Adrenal gland (tissue), 5 donors: ENCODE results near the gene DUSP7.

Experiments
- POLR2A ChIP-seq, 2 donors: fragments of 450-650 bp; IDR thresholded peaks; one replicate each; pipeline ENCODE4 v1.6.1; 2017; ENCODE audit warnings: antibody characterized with exemption in 2 of 2, mild to moderate bottlenecking in 2 of 2, moderate library complexity in 1 of 2
- TF ChIP-seq, protein P1 (sequence below), 6 experiments: fragments of 450-650 bp in 4 of 6; fragments of 200-600 bp in 2 of 6; sonication (generic) in 1 of 6; IDR thresholded peaks; 1 replicate in 5 of 6; 2 replicates in 1 of 6; pipeline versions ENCODE4 v1.5.1 to v1.8.0; 2016 to 2021; ENCODE audit warnings: antibody characterized with exemption in 6 of 6, mild to moderate bottlenecking in 2 of 6, moderate library complexity in 1 of 6
- donor health status: DM: no; HTN: no; CAD: no.

DNA sequence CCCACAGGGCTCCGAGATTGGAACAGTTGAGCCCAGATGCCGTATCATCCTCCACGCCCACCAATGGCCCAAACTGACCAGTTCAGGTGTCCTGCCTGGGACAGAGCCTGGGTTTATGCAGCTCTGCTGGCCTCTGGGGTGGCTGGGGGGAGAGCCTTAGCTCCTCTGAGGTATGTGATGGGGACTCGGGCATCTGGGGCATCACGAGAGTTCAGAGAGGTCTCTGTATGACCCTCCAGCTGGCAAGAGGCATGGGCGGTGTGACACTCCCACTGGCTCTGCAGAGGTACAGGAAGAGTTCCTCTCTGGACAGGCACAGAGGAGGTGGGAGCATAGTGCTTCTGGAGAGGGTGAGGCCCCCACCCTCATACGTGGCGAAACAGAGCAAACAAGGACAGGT lies 26.6 kb upstream of the DUSP7 start:
- TF ChIP-seq POLR2A (IDR thresholded peaks at IDR 0.05), result no peak
- TF ChIP-seq, protein P1, sequence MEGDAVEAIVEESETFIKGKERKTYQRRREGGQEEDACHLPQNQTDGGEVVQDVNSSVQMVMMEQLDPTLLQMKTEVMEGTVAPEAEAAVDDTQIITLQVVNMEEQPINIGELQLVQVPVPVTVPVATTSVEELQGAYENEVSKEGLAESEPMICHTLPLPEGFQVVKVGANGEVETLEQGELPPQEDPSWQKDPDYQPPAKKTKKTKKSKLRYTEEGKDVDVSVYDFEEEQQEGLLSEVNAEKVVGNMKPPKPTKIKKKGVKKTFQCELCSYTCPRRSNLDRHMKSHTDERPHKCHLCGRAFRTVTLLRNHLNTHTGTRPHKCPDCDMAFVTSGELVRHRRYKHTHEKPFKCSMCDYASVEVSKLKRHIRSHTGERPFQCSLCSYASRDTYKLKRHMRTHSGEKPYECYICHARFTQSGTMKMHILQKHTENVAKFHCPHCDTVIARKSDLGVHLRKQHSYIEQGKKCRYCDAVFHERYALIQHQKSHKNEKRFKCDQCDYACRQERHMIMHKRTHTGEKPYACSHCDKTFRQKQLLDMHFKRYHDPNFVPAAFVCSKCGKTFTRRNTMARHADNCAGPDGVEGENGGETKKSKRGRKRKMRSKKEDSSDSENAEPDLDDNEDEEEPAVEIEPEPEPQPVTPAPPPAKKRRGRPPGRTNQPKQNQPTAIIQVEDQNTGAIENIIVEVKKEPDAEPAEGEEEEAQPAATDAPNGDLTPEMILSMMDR (IDR thresholded peaks at IDR 0.05), result no peak
